GM19239 (cell line): ENCODE data around the gene ARL15.

Experiments used
- DNase-seq: peaks from one replicate; pipeline ENCODE4 v3.0.0; 2011; ENCODE audit warnings: low spot score; ENCODE audit not compliant: insufficient read length
- FAIRE-seq: peaks from 2 replicates; lab custom pipeline; 2011; peaks lifted over from hg19 to GRCh38; lab: Jason Lieb, UNC

Gene ARL15

DNA sequence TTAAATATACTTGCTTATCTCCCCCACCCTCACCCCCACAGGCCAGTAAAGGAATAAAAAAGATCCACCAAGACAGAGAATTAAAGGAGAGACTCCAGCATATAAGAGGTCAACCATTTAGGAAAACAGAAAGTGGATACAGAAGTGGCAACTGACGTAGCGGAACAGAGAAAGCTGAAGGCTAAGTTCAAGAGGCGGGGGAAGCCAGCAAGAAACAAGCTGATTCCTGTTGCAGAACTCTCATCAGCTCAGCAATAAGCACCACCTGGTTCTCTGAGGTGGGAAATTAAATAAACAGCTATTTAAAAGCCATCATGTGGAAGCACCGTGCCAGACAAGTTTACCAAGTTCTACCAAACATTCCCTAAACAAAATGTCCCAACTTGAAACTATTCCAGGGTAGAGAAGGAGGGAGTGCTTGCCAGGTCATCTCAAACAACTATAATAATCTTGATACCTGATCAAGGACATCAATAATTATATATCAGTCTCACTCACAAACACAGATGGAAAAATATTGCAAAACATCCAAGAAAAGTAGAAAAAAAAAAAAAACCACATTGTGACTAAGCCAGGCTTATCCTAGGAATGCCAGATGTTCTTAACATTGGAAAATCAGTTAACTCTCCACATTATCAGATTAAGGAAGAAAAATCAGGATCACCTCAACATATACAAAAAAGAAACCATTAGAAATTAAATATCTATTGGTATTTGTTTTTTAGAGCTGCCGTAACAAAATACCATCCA, 7.3 kb upstream of the ARL15 start:
- DNase-seq = no peak
- no peak for FAIRE-seq

DNA sequence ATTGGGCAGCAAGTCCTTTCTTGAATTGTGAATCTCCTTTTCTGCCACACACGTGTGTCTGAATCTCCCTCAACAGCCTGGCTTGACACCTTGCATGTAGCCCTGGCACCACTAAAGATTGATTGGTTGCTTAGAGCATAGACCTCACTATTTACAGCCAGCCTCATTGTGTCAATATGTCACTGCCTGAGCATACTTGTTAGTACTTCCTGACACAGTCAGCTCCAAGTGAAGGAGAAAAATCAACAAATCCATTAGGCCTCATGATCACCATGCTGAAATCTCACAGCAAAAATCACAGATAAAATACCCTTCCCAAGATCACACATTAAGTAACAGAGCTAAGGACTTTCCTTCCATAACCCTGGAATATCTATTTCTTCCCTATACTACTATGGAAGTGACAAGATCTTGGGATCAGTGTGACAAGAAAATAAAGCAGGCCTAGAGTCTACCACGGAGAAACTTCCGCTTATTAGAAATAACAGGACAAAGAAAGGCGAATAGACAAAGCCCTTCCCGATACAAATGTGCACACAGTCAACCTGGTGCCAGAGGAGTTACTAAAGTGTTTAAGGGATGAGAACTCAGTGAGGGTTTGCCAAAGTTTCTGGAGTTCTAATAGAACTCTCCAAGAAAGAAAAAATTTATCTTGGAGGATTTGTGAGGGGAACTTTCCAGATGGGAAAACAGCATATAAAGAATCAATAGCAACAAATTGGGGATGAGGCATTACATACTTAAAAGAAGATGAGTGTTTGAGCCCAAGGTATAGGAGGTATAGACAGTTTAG, 5.6 kb upstream of the ARL15 start:
- DNase-seq = no peak
- FAIRE-seq = no peak

DNA sequence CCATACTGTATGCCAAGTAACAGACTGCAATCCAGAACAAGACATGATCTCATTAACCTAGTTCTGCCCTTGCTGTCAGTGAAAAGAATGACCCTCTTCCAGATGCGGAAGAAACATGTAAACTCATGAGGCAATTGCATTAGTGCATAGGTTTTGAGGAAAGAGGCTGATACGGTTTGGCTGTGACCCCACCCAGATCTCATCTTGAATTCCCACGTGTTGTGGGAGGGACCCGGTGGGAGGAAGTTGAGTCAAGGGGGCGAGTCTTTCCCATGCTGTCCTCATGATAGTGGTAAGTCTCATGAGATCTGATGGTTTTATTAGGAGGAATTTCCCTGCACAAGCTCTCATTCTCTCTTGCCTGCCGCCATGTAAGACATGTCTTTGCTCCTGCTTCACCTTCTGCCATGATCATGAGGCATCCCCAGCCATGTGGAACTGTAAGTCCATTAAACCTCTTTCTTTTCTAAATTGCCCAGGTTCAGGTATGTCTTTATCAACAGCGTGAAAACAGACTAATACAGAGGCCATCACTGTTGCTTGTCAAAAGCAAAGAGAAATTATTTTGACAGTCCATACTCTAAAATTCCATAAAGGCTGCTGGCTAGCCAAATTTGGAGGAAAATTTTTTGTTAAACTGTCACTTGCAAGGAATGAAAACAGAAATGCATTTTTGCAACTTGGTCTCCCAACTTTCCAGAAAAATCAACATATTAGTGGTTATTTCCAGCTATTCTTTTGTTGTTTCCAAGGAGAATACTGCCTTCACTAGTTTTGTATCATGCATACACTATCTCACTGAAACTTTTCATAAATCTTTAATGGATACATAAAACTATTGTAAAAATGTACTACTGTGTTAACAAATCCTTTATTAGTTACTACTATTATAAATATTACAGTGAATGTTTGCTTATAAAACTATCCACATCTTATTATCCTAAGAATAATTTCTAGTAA, 3.2 kb upstream of the ARL15 start:
- FAIRE-seq = no peak
- no peak for DNase-seq

DNA sequence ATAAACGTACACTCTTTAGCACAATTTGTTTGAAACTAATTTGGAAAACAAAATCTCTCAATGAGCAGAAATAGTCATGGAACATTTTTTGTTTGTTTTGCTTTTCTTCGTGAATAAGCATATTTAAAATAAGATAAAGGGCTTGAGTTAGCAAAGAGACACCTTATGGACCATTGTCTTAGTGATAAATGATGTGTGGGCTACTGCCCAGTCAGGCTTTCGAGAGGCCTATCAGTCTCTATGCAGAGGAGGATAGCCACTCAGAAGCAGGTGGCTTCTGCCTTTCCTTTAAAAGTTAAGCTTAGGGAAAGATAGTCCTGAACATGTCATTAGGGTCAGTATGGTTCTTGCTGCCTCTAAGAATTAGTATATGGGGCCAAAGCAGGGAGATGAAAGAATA, 2.1 kb upstream of the ARL15 start:
- DNase-seq = no peak
- no peak for FAIRE-seq

GRCh38 chr5:54311176-54311677, 854 bp upstream of the ARL15 start:
- FAIRE-seq = no peak
- DNase-seq = no peak

- FAIRE-seq = no peak
- peak; percentile 10 for DNase-seq
Measured at GRCh38 chr5:54309691-54310432, 511 bp downstream of the ARL15 start.

GRCh38 chr5:54309276-54309675, 1.1 kb downstream of the ARL15 start:
- FAIRE-seq = no peak
- DNase-seq = no peak

DNA sequence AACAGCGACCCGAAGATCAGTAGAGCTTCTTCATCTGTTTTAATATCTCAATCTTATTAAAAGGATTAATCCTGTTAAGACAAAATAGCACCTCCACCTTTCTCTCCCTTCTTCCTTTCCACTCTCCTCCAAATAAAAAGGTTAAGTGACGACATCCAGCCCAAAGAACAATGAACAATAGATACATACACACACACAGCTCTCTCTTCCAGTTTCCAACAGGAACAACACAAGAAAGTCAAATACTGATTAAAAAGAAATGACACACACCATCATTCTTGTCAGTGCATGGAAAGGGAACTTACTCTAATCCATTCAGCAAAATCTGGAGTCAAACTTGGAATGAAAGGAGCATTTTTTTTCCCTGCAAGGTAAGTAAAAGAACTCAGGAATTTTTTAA, 2.8 kb downstream of the ARL15 start:
- DNase-seq (no peak), FAIRE-seq (no peak)

GRCh38 chr5:54306893-54307292, 3.5 kb downstream of the ARL15 start:
- FAIRE-seq (no peak), DNase-seq (no peak)

GRCh38 chr5:54305737-54306136, 4.6 kb downstream of the ARL15 start:
- no peak for DNase-seq
- FAIRE-seq = no peak

GRCh38 chr5:54304040-54304439, 6.3 kb downstream of the ARL15 start:
- FAIRE-seq = no peak
- DNase-seq = no peak

DNA sequence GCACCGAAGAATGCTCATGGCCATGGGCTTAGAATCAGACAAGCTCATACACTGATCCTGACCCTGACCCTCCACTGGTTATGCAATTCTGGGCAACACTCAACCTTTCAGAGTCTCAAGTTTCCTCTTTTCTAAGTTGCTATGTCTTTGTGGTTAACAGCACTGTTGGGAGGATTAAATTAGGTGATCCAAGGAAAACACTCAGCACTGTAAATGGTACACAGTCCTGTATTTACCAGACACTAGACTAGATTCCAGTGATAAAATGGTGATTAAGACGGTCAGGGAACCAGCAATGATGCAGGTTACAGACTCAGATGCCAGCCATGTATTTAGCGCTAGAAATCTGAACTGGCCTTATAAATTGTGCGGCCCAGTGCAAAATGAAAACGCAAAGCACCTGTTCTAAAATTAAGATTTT, 8.1 kb downstream of the ARL15 start:
- no peak for FAIRE-seq
- no peak for DNase-seq

- FAIRE-seq = no peak
Measured at GRCh38 chr5:54301849-54302248, 8.5 kb downstream of the ARL15 start.

DNA sequence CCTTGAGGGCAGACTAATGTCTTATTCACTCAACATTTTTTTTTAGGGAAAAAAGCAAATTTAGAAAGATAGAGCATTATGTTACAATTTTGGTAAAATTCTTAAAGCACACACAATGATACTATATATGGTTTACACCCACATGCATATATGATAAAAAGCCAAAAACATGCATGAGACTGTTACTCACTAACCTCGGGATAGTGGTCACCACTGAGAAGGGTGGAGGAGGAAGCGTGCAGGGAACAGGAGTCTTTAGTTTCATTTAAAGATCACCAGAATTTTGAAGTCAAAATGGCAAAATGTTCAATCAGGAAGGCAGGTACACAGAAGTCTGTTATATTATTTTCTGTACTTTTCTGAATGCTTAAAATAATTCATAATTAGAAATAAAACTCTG, 9.2 kb downstream of the ARL15 start:
- FAIRE-seq (no peak), DNase-seq (no peak)

More at GRCh38 chr5:54301849-54302248, 8.5 kb downstream of the ARL15 start:
- no peak for DNase-seq

DNA sequence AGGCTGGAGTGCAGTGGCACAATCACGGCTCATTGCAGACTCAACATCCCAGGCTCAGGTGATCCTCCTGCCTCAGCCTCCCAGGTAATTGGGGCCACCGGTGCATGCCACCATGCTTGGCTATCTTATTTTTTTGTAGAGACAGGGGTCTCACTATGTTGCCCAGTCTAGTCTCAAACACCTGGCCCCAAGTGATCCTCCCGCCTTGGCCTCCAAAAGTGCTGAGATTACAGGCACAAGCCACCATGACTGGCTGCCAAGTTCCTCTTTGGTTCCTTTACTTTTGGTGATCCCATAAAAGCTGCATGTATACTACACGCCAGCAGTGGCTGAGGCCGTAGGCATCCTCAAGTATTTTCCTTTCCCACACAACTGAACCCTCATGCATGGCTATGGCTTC, 11.4 kb downstream of the ARL15 start:
- FAIRE-seq (no peak), DNase-seq (no peak)

DNA sequence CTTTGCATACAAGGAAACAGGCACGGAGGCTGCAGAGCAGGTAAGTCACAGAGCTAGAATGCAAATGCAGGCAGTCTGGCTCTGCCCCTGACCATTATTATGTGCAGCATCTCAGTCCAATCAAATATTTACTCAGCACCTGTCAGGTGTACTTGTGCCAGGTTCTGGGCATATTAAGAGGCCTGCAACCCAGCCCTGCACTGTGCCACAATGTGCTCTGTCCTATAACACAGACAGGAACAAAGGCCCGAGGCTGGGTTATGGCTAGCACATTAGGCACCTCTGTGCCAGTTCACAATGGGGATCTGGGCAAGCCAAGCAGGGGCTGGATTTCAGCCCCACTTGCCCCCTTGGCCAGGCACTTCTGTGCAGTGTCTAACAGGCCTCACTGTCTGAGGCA, 14.0 kb downstream of the ARL15 start:
- DNase-seq (no peak), FAIRE-seq (no peak)

DNA sequence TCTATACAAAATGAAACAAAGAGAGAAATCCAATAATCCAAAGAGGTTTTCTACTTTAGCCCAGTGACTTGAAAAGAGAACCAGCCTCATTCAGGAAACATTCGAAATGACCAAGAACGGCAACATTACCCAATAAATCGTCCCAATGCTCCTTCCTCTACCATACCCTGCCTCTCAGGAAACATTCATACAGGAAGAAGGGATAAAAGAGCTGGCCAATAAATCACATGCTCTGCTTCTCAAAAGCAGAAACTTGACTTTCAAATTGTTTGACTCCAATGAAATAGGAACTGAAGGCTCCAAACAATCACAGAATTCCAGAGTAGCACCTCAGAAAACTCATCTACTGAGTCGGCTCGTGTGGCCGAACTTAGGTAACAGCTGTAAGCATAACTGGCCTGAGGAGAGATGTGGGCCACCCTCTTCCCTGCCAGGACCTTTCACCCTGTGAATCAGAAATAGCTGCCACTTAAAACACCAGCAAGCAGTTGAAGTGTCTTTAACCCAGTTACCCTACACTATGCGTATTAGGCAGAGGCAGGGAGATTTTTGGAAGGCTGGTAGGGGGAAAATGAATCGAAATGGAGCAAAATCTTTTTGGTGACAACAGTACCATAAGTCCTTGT, 14.6 kb downstream of the ARL15 start:
- DNase-seq (no peak), FAIRE-seq (no peak)

GRCh38 chr5:54294097-54294667, 16.2 kb downstream of the ARL15 start:
- no peak for FAIRE-seq
- DNase-seq = no peak

DNA sequence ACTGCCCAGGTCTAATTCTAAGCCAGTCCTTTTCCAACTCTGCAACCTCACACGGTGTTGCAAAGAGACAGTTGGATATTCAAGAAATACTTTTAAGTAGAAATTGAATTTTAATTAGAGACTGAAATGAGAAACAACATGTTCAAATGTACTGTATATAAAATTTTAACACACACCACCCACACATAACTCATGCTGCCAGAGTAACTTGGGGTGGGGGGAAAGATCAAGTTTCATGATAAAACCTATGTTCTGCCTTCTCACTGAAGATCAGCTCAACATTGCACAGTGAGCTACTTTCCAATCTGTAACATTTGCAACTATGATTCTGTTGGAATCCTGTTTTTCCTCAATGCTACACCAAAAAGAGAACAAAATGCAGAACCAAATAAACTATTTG, 17.5 kb downstream of the ARL15 start:
- FAIRE-seq (no peak), DNase-seq (no peak)
